Liver (tissue), 9 donors: ENCODE measurements around the gene MEG3. TPM values are rescaled to one million over a fixed set of nuclear protein-coding genes. Genes with fewer than 3 reads are reported as not detected.
"Not testable (repeated sequence)": the region's sequence is repeated elsewhere in the genome, so short reads cannot be mapped to it uniquely, and the experiment has no call there.

ENCODE experiments used
- DNase-seq: peaks from one replicate; pipeline ENCODE4 v3.0.0-alpha.2; 2017; ENCODE audit warnings: low spot score
- H3K27ac ChIP-seq, 2 donors: one replicate each; pipeline ENCODE4 v1.7.0; 2013; ENCODE audit warnings: inconsistent platforms in 2 of 2, low read length in 2 of 2, control low read depth in 1 of 2, low read depth in 1 of 2, mild to moderate bottlenecking in 1 of 2
- H3K27me3 ChIP-seq, 4 donors: one replicate each; pipeline versions ENCODE4 v1.6.1 to v1.7.0; 2013; ENCODE audit warnings: low read length in 3 of 4, inconsistent platforms in 1 of 4, mild to moderate bottlenecking in 1 of 4, moderate library complexity in 1 of 4; ENCODE audit not compliant: control insufficient read depth in 4 of 4, insufficient read depth in 4 of 4
- H3K36me3 ChIP-seq, 4 donors: one replicate each; pipeline versions ENCODE4 v1.6.1 to v1.7.0; 2013; ENCODE audit warnings: low read length in 3 of 4, mild to moderate bottlenecking in 3 of 4, low read depth in 1 of 4, moderate library complexity in 1 of 4; ENCODE audit not compliant: control insufficient read depth in 4 of 4, insufficient read depth in 3 of 4
- H3K4me1 ChIP-seq, 4 donors: one replicate each; pipeline versions ENCODE4 v1.6.1 to v1.7.0; 2013; ENCODE audit warnings: low read length in 3 of 4, mild to moderate bottlenecking in 3 of 4, moderate library complexity in 1 of 4; ENCODE audit not compliant: control insufficient read depth in 4 of 4, insufficient read depth in 4 of 4
- H3K4me3 ChIP-seq, 3 donors: one replicate each; pipeline versions ENCODE4 v1.6.1 to v1.7.0; 2013; ENCODE audit warnings: low read length in 3 of 3, control low read depth in 1 of 3, low read depth in 1 of 3, mild to moderate bottlenecking in 1 of 3
- H3K9ac ChIP-seq, 2 donors: one replicate each; pipeline ENCODE4 v1.7.0; 2013; ENCODE audit warnings: low read length in 2 of 2, mild to moderate bottlenecking in 2 of 2, moderate library complexity in 2 of 2, control low read depth in 1 of 2, low read depth in 1 of 2
- H3K9me3 ChIP-seq, 4 donors: one replicate each; pipeline versions ENCODE4 v1.6.1 to v1.7.0; 2013; ENCODE audit warnings: low read length in 3 of 4; ENCODE audit not compliant: control insufficient read depth in 4 of 4
- ATF3 ChIP-seq: IDR thresholded peaks from 2 replicates; pipeline ENCODE4 v1.6.1; 2016; ENCODE audit warnings: antibody characterized with exemption
- EGR1 ChIP-seq, 2 donors: IDR thresholded peaks; 2 replicates each; pipeline ENCODE4 v1.6.1; 2016 to 2018; ENCODE audit warnings: antibody characterized with exemption in 2 of 2, low read depth in 2 of 2
- FOXA1 ChIP-seq: IDR thresholded peaks from 2 replicates; pipeline ENCODE4 v1.6.1; 2016; ENCODE audit warnings: antibody characterized with exemption
- FOXA2 ChIP-seq: IDR thresholded peaks from 2 replicates; pipeline ENCODE4 v1.6.1; 2016; ENCODE audit warnings: antibody characterized with exemption
- GABPA ChIP-seq, 2 donors: IDR thresholded peaks in 1 of 2; conservative IDR thresholded peaks in 1 of 2; 2 replicates each; pipeline ENCODE4 v1.6.1; 2016; ENCODE audit warnings: antibody characterized with exemption in 2 of 2, mild to moderate bottlenecking in 1 of 2, moderate library complexity in 1 of 2
- HNF4A ChIP-seq, 2 donors: conservative IDR thresholded peaks; 2 replicates each; pipeline ENCODE4 v1.6.1; 2016; ENCODE audit warnings: antibody characterized with exemption in 2 of 2, mild to moderate bottlenecking in 2 of 2
- HNF4G ChIP-seq: IDR thresholded peaks from 2 replicates; pipeline ENCODE4 v1.6.1; 2016; ENCODE audit warnings: antibody characterized with exemption
- JUND ChIP-seq, 2 donors: IDR thresholded peaks; 2 replicates each; pipeline ENCODE4 v1.6.1; 2016; ENCODE audit warnings: antibody characterized with exemption in 2 of 2
- MAX ChIP-seq: IDR thresholded peaks from 2 replicates; pipeline ENCODE4 v1.6.1; 2016; ENCODE audit warnings: antibody characterized with exemption
- NR2F2 ChIP-seq: IDR thresholded peaks from 2 replicates; pipeline ENCODE4 v1.6.1; 2016; ENCODE audit warnings: antibody characterized with exemption
- SP1 ChIP-seq: IDR thresholded peaks from 2 replicates; pipeline ENCODE4 v1.6.1; 2018; ENCODE audit warnings: antibody characterized with exemption, mild to moderate bottlenecking
- TAF1 ChIP-seq: conservative IDR thresholded peaks from 2 replicates; pipeline ENCODE4 v1.6.1; 2016; ENCODE audit warnings: antibody characterized with exemption, mild to moderate bottlenecking
- YY1 ChIP-seq: IDR thresholded peaks from 2 replicates; pipeline ENCODE4 v1.6.1; 2016; ENCODE audit warnings: antibody characterized with exemption, mild to moderate bottlenecking
- WGBS: extraction: QIAGEN DNeasy Blood & Tissue Kit; methylation state at CpG from one replicate; pipeline ENCODE4 v1.1.7; 2013; 5-methylcytosine and 5-hydroxymethylcytosine counted together
- polyA plus RNA-seq, 2 donors: library from polyadenylated mRNA; stranded (reverse) in 1 of 2; unstranded in 1 of 2; fragments of 200-250 nt in 1 of 2; fragments of >200 nt in 1 of 2; fragmentation: Nextera tagmentation in 1 of 2; extraction: Ambion mirVana in 1 of 2; gene quantifications; one replicate each; pipeline versions ENCODE4 v1.2.1 to v1.2.3, GENCODE V29; 2013 to 2015
- total RNA-seq, 2 donors: library from RNA; depleted of rRNA; stranded (reverse); fragments of >200 nt; gene quantifications; one replicate each; pipeline ENCODE4 v1.2.3, GENCODE V29; 2014
- TF ChIP-seq, protein P1 (sequence below): fragments of 150-350 bp; IDR thresholded peaks from 2 replicates; pipeline ENCODE4 v1.5.1; 2017; ENCODE audit warnings: improper control_type of control experiment, low read depth, low read length; ENCODE audit not compliant: missing input control
- TF ChIP-seq, protein P2 (sequence below): IDR thresholded peaks from 2 replicates; pipeline ENCODE4 v1.6.1; 2016; ENCODE audit warnings: antibody characterized with exemption, mild to moderate bottlenecking
- donor health status: healthy.
- donor health status: healthy.
- donor health status: healthy.
- donor health status: healthy.
- donor health status: healthy.

Gene MEG3
- total and polyA plus RNA-seq, 4 donors = 12.3 to 485 (median 23.1) TPM

DNA sequence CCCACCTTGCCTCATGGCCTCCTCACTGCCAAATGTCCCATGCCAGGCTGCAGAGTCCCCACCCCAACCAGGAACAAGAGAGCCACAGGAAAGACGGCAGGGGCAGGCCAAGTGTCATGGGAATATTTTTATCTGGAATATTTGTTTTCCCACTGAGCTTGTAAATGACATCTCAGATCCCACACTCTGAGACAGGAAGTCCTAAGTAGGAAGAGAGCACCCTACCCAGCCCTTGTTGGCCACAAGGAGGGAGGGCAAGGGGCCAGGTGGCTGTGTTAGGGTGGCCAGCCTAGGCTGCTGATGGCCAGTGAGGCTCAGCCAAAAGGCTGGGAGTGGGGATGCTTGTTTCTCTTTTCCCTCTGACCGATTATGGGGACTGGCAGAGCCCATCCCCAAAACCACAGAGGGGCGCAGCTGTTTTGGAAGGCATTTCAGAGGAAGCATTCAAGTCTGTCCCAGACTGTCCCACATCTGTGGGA, 7.7 kb upstream of the MEG3 start:
- no peak for DNase-seq
- H3K9ac ChIP-seq = no peak overlapping the region
- TF ChIP-seq JUND (IDR thresholded peaks at IDR 0.05) = no peak
- no peak for TF ChIP-seq TAF1
- TF ChIP-seq HNF4G = no peak
- TF ChIP-seq SP1 = no peak
- no peak for TF ChIP-seq EGR1 (IDR thresholded peaks at IDR 0.05; ENCODE audit: low read depth in 2 of 2)
- TF ChIP-seq FOXA2 = no peak
- no peak for TF ChIP-seq GABPA (IDR thresholded peaks at IDR 0.05 in 1 of 2, conservative IDR thresholded peaks at IDR 0.05 in 1 of 2)
- no peaks in the 10 kb centered on the region for H3K9me3 ChIP-seq
- no peak overlapping the region for H3K4me3 ChIP-seq
- 78% methylated on average over 3 of the region's 3 CpGs for WGBS
- H3K36me3 ChIP-seq = no peaks in the 10 kb centered on the region
- no peaks in the 10 kb centered on the region for H3K27me3 ChIP-seq
- no peak overlapping the region for H3K27ac ChIP-seq
- peaks cover 0 to 2% (median 0%) of the 10 kb centered on the region in 4 donors for H3K4me1 ChIP-seq

DNA sequence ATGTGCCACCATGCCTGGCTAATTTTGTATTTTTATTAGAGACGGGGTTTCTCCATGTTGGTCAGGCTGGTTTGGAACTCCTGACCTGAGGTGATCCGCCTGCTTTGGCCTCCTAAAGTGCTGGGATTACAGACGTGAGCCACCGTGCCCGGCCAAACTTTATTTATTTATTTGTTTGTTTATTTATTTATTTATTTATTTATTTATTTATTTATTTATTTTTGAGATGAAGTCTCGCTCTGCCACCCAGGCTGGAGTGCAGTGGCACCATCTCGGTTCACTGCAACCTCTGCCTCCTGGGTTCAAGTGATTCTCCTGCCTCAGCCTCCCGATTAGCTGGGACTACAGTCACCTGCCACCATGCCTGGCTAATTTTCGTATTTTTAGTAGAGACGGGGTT, 7.0 kb upstream of the MEG3 start:
- not testable (repeated sequence) for H3K27ac ChIP-seq, H3K9me3 ChIP-seq, H3K4me3 ChIP-seq, H3K9ac ChIP-seq, DNase-seq, H3K4me1 ChIP-seq, H3K36me3 ChIP-seq, H3K27me3 ChIP-seq
- WGBS = 91% methylated on average over 10 of the region's 10 CpGs

GRCh38 chr14:100819453-100819828, 6.5 kb upstream of the MEG3 start:
- Histone ChIP-seq H3K9me3 (no peaks in the 10 kb centered on the region), H3K9ac (no peak overlapping the region), H3K36me3 (no peaks in the 10 kb centered on the region), H3K27me3 (no peaks in the 10 kb centered on the region), H3K4me3 (no peak overlapping the region), H3K4me1 (peaks cover 0 to 2% (median 0%) of the 10 kb centered on the region in 4 donors), H3K27ac (no peak overlapping the region)
- no peak for DNase-seq
- WGBS = 96% methylated on average over 1 of the region's 1 CpG
- TF ChIP-seq ATF3 (no peak), HNF4G (no peak), FOXA2 (no peak), MAX (no peak), FOXA1 (no peak), YY1 (no peak), HNF4A (conservative IDR thresholded peaks at IDR 0.05) (no peak), NR2F2 (no peak), JUND (IDR thresholded peaks at IDR 0.05) (no peak), GABPA (IDR thresholded peaks at IDR 0.05 in 1 of 2, conservative IDR thresholded peaks at IDR 0.05 in 1 of 2) (no peak), SP1 (no peak)
- TF ChIP-seq, protein P1, sequence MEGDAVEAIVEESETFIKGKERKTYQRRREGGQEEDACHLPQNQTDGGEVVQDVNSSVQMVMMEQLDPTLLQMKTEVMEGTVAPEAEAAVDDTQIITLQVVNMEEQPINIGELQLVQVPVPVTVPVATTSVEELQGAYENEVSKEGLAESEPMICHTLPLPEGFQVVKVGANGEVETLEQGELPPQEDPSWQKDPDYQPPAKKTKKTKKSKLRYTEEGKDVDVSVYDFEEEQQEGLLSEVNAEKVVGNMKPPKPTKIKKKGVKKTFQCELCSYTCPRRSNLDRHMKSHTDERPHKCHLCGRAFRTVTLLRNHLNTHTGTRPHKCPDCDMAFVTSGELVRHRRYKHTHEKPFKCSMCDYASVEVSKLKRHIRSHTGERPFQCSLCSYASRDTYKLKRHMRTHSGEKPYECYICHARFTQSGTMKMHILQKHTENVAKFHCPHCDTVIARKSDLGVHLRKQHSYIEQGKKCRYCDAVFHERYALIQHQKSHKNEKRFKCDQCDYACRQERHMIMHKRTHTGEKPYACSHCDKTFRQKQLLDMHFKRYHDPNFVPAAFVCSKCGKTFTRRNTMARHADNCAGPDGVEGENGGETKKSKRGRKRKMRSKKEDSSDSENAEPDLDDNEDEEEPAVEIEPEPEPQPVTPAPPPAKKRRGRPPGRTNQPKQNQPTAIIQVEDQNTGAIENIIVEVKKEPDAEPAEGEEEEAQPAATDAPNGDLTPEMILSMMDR = no peak
- TF ChIP-seq, protein P2, sequence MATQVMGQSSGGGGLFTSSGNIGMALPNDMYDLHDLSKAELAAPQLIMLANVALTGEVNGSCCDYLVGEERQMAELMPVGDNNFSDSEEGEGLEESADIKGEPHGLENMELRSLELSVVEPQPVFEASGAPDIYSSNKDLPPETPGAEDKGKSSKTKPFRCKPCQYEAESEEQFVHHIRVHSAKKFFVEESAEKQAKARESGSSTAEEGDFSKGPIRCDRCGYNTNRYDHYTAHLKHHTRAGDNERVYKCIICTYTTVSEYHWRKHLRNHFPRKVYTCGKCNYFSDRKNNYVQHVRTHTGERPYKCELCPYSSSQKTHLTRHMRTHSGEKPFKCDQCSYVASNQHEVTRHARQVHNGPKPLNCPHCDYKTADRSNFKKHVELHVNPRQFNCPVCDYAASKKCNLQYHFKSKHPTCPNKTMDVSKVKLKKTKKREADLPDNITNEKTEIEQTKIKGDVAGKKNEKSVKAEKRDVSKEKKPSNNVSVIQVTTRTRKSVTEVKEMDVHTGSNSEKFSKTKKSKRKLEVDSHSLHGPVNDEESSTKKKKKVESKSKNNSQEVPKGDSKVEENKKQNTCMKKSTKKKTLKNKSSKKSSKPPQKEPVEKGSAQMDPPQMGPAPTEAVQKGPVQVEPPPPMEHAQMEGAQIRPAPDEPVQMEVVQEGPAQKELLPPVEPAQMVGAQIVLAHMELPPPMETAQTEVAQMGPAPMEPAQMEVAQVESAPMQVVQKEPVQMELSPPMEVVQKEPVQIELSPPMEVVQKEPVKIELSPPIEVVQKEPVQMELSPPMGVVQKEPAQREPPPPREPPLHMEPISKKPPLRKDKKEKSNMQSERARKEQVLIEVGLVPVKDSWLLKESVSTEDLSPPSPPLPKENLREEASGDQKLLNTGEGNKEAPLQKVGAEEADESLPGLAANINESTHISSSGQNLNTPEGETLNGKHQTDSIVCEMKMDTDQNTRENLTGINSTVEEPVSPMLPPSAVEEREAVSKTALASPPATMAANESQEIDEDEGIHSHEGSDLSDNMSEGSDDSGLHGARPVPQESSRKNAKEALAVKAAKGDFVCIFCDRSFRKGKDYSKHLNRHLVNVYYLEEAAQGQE = no peak
